Measurements from ENCODE around the gene ING5. TPM values are rescaled to one million over a fixed set of nuclear protein-coding genes. Genes with fewer than 3 reads are reported as not detected.

Gene ING5
- polyA plus RNA-seq, 3 donors, result 6.5 to 29.5 (median 6.6) TPM

GRCh38 chr2:241762933-241763369 is 61.1 kb downstream of the ING5 start:
- Histone ChIP-seq H3K9me3 (replicated peaks in 1 of 2; ENCODE audit: control insufficient read depth in 1 of 2, insufficient read depth in 1 of 2, low read length in 2 of 2) (peaks cover 5 to 6% of the 10 kb centered on the region in 2 donors), H3K4me3 (replicated peaks in 1 of 3; ENCODE audit: low read depth in 2 of 3, low read length in 3 of 3) (no peak overlapping the region), H3K9ac (ENCODE audit: insufficient read depth, low read length, poor library complexity, severe bottlenecking) (no peak overlapping the region), H3K4me1 (ENCODE audit: control insufficient read depth in 1 of 2, insufficient read depth in 2 of 2, low read length in 2 of 2) (peaks cover 11 to 14% of the 10 kb centered on the region in 2 donors), H3K79me2 (ENCODE audit: insufficient read depth, low read length) (no peaks in the 10 kb centered on the region), H4K20me1 (ENCODE audit: insufficient read depth, low read length) (no peaks in the 10 kb centered on the region), H3K36me3 (replicated peaks in 1 of 2; ENCODE audit: control insufficient read depth in 1 of 2, insufficient read depth in 2 of 2, low read length in 2 of 2) (peaks cover 6 to 29% of the 10 kb centered on the region in 2 donors), H2AFZ (ENCODE audit: insufficient read depth, low read depth, low read length, poor library complexity, severe bottlenecking) (no peak overlapping the region), H3K27ac (ENCODE audit: low read depth in 1 of 2, low read length in 2 of 2) (no peak overlapping the region), H3K4me2 (replicated peaks; ENCODE audit: extremely low read depth, low read length, poor library complexity, severe bottlenecking) (no peak overlapping the region), H3K27me3 (ENCODE audit: control insufficient read depth in 2 of 2, insufficient read depth in 2 of 2, low read length in 2 of 2) (no peaks in the 10 kb centered on the region)
- TF ChIP-seq, protein P1, sequence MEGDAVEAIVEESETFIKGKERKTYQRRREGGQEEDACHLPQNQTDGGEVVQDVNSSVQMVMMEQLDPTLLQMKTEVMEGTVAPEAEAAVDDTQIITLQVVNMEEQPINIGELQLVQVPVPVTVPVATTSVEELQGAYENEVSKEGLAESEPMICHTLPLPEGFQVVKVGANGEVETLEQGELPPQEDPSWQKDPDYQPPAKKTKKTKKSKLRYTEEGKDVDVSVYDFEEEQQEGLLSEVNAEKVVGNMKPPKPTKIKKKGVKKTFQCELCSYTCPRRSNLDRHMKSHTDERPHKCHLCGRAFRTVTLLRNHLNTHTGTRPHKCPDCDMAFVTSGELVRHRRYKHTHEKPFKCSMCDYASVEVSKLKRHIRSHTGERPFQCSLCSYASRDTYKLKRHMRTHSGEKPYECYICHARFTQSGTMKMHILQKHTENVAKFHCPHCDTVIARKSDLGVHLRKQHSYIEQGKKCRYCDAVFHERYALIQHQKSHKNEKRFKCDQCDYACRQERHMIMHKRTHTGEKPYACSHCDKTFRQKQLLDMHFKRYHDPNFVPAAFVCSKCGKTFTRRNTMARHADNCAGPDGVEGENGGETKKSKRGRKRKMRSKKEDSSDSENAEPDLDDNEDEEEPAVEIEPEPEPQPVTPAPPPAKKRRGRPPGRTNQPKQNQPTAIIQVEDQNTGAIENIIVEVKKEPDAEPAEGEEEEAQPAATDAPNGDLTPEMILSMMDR (IDR thresholded peaks at IDR 0.05), result no peak
- 70% methylated on average over 2 of the region's 13 CpGs for WGBS (ENCODE audit: insufficient coverage)
- DNase-seq, result peak in 1 of 3 donors; percentile 22
- peaks cover 0 to 7% (median 0%) of the 10 kb centered on the region in 3 donors for H3K27me3 Mint-ChIP-seq (ENCODE audit: low read depth in 3 of 3)
- H3K27ac Mint-ChIP-seq, result peak overlapping the region in 3 of 7 donors; percentile 3 to 75 (median 60)
- no peak overlapping the region for H3K4me3 Mint-ChIP-seq
- peaks cover 21 to 31% of the 10 kb centered on the region in 2 donors for H3K36me3 Mint-ChIP-seq
- peaks cover 20% of the 10 kb centered on the region for H3K4me1 Mint-ChIP-seq
- intact Hi-C loops (cut with micrococcal nuclease), result no loop called here
- H3K9me3 Mint-ChIP-seq, result peaks cover 0 to 8% (median 2%) of the 10 kb centered on the region in 7 donors

DNA sequence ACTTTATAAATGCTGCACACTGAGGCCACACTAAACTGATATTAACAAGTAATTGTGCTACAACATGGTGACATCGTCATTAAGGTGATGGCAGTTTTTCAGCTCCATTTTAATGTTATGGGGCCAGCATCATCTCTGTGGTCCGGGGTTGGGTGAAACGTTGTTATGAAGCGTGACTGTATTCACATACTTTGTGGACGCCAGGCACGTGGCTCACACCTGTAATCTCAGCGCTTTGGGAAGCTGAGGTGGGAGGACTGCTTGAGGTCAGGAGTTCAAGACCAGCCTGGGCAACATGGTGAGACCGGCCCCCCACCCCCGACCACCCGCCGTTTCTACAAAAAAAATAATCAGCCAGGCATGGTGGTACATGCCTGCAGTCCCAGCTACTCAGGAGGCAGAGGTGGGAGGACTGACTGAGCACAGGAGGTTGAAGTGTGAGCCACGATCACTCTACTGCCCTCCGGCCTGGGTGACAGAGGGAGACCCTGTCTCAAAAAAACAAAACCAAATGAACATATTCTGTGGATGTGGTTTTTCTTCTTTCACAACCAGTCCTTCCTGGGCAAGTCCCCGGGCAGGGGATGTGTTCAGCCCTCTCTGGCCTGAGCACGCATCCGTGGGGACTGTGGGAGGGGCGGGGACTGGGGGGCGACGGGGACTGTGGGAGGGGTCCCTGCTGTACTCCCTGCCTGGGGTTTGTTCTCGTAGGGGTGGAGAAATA is 61.9 kb downstream of the ING5 start:
- H3K36me3 Mint-ChIP-seq, result peaks cover 19 to 23% of the 10 kb centered on the region in 2 donors
- Histone ChIP-seq H3K4me1 (ENCODE audit: control insufficient read depth in 1 of 2, insufficient read depth in 2 of 2, low read length in 2 of 2) (peaks cover 11 to 14% of the 10 kb centered on the region in 2 donors), H2AFZ (ENCODE audit: insufficient read depth, low read depth, low read length, poor library complexity, severe bottlenecking) (no peak overlapping the region), H3K4me2 (replicated peaks; ENCODE audit: extremely low read depth, low read length, poor library complexity, severe bottlenecking) (no peak overlapping the region), H3K27ac (ENCODE audit: low read depth in 1 of 2, low read length in 2 of 2) (no peak overlapping the region), H4K20me1 (ENCODE audit: insufficient read depth, low read length) (no peaks in the 10 kb centered on the region), H3K79me2 (ENCODE audit: insufficient read depth, low read length) (no peaks in the 10 kb centered on the region), H3K9ac (ENCODE audit: insufficient read depth, low read length, poor library complexity, severe bottlenecking) (no peak overlapping the region), H3K36me3 (replicated peaks in 1 of 2; ENCODE audit: control insufficient read depth in 1 of 2, insufficient read depth in 2 of 2, low read length in 2 of 2) (peaks cover 3 to 22% of the 10 kb centered on the region in 2 donors), H3K27me3 (ENCODE audit: control insufficient read depth in 2 of 2, insufficient read depth in 2 of 2, low read length in 2 of 2) (no peaks in the 10 kb centered on the region), H3K4me3 (replicated peaks in 1 of 3; ENCODE audit: low read depth in 2 of 3, low read length in 3 of 3) (no peak overlapping the region), H3K9me3 (replicated peaks in 1 of 2; ENCODE audit: control insufficient read depth in 1 of 2, insufficient read depth in 1 of 2, low read length in 2 of 2) (peaks cover 5 to 6% of the 10 kb centered on the region in 2 donors)
- 89% methylated on average over 7 of the region's 20 CpGs for WGBS (ENCODE audit: insufficient coverage)
- peak overlapping the region in 2 of 7 donors; percentile 40 to 75 for H3K27ac Mint-ChIP-seq
- peaks cover 0 to 7% (median 0%) of the 10 kb centered on the region in 3 donors for H3K27me3 Mint-ChIP-seq (ENCODE audit: low read depth in 3 of 3)
- intact Hi-C loops (cut with micrococcal nuclease), result no loop called here
- H3K4me1 Mint-ChIP-seq, result peaks cover 20% of the 10 kb centered on the region
- no peak overlapping the region for H3K4me3 Mint-ChIP-seq
- peak in 1 of 3 donors; percentile 17 for DNase-seq
- TF ChIP-seq, protein P1 (IDR thresholded peaks at IDR 0.05), result no peak
- H3K9me3 Mint-ChIP-seq, result peaks cover 0 to 8% (median 2%) of the 10 kb centered on the region in 7 donors
